MCF 10A (cell line): Measurements from ENCODE around the gene AFAP1L1. TPM values are rescaled to one million over a fixed set of nuclear protein-coding genes. Genes with fewer than 3 reads are reported as not detected.
A peak's percentile ranks its signal among the peaks of the same experiment; 100 is the strongest.

Experiments
- BruUV-seq: library from RNA; stranded (reverse); fragments of 400-500 nt; replicated peaks from 2 replicates; lab custom pipeline; 2021; lab: Mats Ljungman, UMichigan
- CTCF ChIA-PET: fragments of 300-600 bp; sonication (Branson Sonifier 250); formaldehyde crosslinking; extraction: SDS; loops from one replicate; lab custom pipeline; 2021; ENCODE audit warnings: antibody characterized with exemption, inconsistent platforms; lab: Yijun Ruan, JAX
- POLR2A ChIA-PET: fragments of 300-600, 350-650 bp; sonication (Branson Sonifier 250); formaldehyde crosslinking; extraction: SDS; loops from one replicate; lab custom pipeline; 2020; ENCODE audit warnings: antibody characterized with exemption, inconsistent platforms; lab: Yijun Ruan, JAX
- DNase-seq: peaks from one replicate; pipeline ENCODE4 v3.0.0-alpha.2; 2018; ENCODE audit not compliant: unreplicated experiment
- H3K27ac Mint-ChIP-seq: one replicate; pipeline ENCODE4 v1.8.0; 2022; ENCODE audit warnings: mild to moderate bottlenecking, low read depth, mixed read lengths; ENCODE audit not compliant: unreplicated experiment
- H3K27me3 Mint-ChIP-seq: one replicate; pipeline ENCODE4 v1.8.0; 2022; ENCODE audit warnings: mixed read lengths; ENCODE audit not compliant: insufficient read depth, unreplicated experiment
- H3K36me3 Mint-ChIP-seq: one replicate; pipeline ENCODE4 v1.8.0; 2022; ENCODE audit warnings: mild to moderate bottlenecking, moderate library complexity, mixed read lengths; ENCODE audit not compliant: insufficient read depth, unreplicated experiment
- H3K4me1 Mint-ChIP-seq: one replicate; pipeline ENCODE4 v1.8.0; 2022; ENCODE audit warnings: mixed read lengths; ENCODE audit not compliant: insufficient read depth, unreplicated experiment
- H3K4me3 Mint-ChIP-seq: one replicate; pipeline ENCODE4 v1.8.0; 2022; ENCODE audit warnings: mild to moderate bottlenecking, moderate library complexity, mixed read lengths; ENCODE audit not compliant: unreplicated experiment
- H3K9me3 Mint-ChIP-seq: one replicate; pipeline ENCODE4 v1.8.0; 2022; ENCODE audit warnings: mixed read lengths; ENCODE audit not compliant: unreplicated experiment
- intact Hi-C: fragments of 100-400 bp; cut with micrococcal nuclease; formaldehyde crosslinking; loops from 2 replicates; pipeline ENCODE4 v1.14.1; 2022
- total RNA-seq: library from RNA; stranded (reverse); gene quantifications from 2 replicates; pipeline ENCODE4 v1.2.3, GENCODE V29; 2022
- TF ChIP-seq, protein P1 (sequence below): fragments of 200-600 bp; IDR thresholded peaks from one replicate; pipeline ENCODE4 v1.8.0; 2022; ENCODE audit warnings: antibody characterized with exemption, mild to moderate bottlenecking; ENCODE audit not compliant: unreplicated experiment

AFAP1L1 gene
- total RNA-seq, 1 experiment from 2014 or later, result 4.8 TPM

DNA sequence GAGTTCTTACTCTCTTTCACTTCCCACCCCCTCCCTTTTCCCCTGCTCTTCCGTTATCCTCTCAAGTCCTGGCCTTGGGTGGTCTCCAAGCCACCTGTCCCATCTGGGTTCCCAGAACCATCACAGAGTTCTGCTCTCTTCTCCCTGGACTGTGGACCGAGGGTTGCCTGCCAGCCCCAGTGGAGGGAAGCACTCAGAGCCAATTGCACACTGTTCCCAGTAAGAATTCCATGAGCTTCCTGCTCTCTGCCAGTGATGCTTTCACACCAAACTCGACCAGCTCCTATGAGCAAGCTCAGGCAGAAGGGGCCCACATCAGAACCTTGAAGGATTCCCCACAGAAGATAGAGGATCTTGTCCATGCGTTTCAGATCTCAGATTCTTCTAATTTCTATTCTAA, 20.1 kb upstream of the AFAP1L1 start:
- H3K4me3 Mint-ChIP-seq, result no peak overlapping the region
- H3K4me1 Mint-ChIP-seq, result peaks cover 12% of the 10 kb centered on the region
- DNase-seq, result no peak
- ChIA-PET POLR2A (no interaction called here), CTCF (interaction anchor here (0.5 to 3.1 kb wide), 7 partner anchors 9 to 527 kb away, joined by 3 to 14 read pairs (median 5); no protein-coding TSS in a partner anchor)
- H3K9me3 Mint-ChIP-seq, result no peaks in the 10 kb centered on the region
- BruUV-seq, result no TSS peak
- H3K27ac Mint-ChIP-seq, result no peak overlapping the region
- TF ChIP-seq, protein P1, sequence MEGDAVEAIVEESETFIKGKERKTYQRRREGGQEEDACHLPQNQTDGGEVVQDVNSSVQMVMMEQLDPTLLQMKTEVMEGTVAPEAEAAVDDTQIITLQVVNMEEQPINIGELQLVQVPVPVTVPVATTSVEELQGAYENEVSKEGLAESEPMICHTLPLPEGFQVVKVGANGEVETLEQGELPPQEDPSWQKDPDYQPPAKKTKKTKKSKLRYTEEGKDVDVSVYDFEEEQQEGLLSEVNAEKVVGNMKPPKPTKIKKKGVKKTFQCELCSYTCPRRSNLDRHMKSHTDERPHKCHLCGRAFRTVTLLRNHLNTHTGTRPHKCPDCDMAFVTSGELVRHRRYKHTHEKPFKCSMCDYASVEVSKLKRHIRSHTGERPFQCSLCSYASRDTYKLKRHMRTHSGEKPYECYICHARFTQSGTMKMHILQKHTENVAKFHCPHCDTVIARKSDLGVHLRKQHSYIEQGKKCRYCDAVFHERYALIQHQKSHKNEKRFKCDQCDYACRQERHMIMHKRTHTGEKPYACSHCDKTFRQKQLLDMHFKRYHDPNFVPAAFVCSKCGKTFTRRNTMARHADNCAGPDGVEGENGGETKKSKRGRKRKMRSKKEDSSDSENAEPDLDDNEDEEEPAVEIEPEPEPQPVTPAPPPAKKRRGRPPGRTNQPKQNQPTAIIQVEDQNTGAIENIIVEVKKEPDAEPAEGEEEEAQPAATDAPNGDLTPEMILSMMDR, result no peak
- intact Hi-C loops, result no loop called here
- no peaks in the 10 kb centered on the region for H3K27me3 Mint-ChIP-seq
- H3K36me3 Mint-ChIP-seq, result peaks cover 94% of the 10 kb centered on the region

GRCh38 chr5:149254506-149254905, 17.2 kb upstream of the AFAP1L1 start:
- BruUV-seq, result no TSS peak
- intact Hi-C loops, result no loop called here
- peaks cover 88% of the 10 kb centered on the region for H3K36me3 Mint-ChIP-seq
- DNase-seq, result peak; percentile 43
- H3K9me3 Mint-ChIP-seq, result no peaks in the 10 kb centered on the region
- peaks cover 13% of the 10 kb centered on the region for H3K4me1 Mint-ChIP-seq
- ChIA-PET POLR2A (interaction anchor here (0.6 to 2.2 kb wide), 5 partner anchors 8 to 1037 kb away, joined by 3 to 9 read pairs (median 3); no protein-coding TSS in a partner anchor), CTCF (interaction anchor here (0.5 to 2.6 kb wide), 13 partner anchors 8 to 742 kb away, joined by 3 to 25 read pairs (median 4); partner anchors contain the start of gene ABLIM3)
- no peak overlapping the region for H3K4me3 Mint-ChIP-seq
- H3K27me3 Mint-ChIP-seq, result no peaks in the 10 kb centered on the region
- TF ChIP-seq, protein P1, result no peak
- H3K27ac Mint-ChIP-seq, result peak overlapping the region; percentile 10

- no peaks in the 10 kb centered on the region for H3K27me3 Mint-ChIP-seq
- BruUV-seq, result no TSS peak
Measured at GRCh38 chr5:149256451-149256850, 15.2 kb upstream of the AFAP1L1 start.

DNA sequence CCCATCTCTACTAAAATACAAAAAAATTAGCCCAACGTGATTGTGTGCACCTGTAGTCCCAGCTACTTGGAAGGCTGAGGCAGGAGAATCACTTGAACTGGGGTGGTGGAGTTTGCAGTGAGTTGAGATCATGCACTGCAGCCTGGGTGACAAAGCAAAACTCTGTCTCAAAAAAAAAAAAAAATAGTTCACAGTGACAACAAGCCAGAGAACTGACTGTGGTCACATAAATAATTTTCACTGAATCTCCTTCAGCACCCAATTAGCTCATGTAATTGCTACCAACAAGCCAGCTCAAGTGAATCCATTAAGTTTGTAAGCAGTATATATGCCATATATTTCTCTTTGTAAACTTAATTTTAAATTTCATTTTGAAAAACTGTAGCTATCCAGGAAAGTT, 14.5 kb upstream of the AFAP1L1 start:
- ChIA-PET POLR2A (interaction anchor here (0.7 to 1.0 kb wide), 3 partner anchors 19 to 105 kb away, joined by 3 to 4 read pairs (median 3); no protein-coding TSS in a partner anchor), CTCF (interaction anchor here (0.6 to 1.7 kb wide), 7 partner anchors 11 to 290 kb away, joined by 3 to 6 read pairs (median 4); no protein-coding TSS in a partner anchor)
- Mint-ChIP-seq H3K27me3 (no peaks in the 10 kb centered on the region), H3K4me1 (peaks cover 34% of the 10 kb centered on the region), H3K9me3 (no peaks in the 10 kb centered on the region), H3K4me3 (no peak overlapping the region), H3K36me3 (peaks cover 75% of the 10 kb centered on the region), H3K27ac (no peak overlapping the region)
- no peak for DNase-seq
- intact Hi-C loops, result no loop called here
- BruUV-seq, result no TSS peak
- TF ChIP-seq, protein P1, result no peak

More at GRCh38 chr5:149256451-149256850, 15.2 kb upstream of the AFAP1L1 start:
- ChIA-PET CTCF (interaction anchor here (1.1 to 2.6 kb wide), 4 partner anchors 8 to 142 kb away, joined by 4 to 25 read pairs (median 6); no protein-coding TSS in a partner anchor), POLR2A (interaction anchor here (2.2 kb wide), 1 partner anchor 10 kb away, joined by 9 read pairs; no protein-coding TSS in a partner anchor)
- DNase-seq, result no peak
- Mint-ChIP-seq H3K36me3 (peaks cover 82% of the 10 kb centered on the region), H3K27ac (no peak overlapping the region), H3K4me3 (no peak overlapping the region), H3K9me3 (no peaks in the 10 kb centered on the region), H3K4me1 (peaks cover 27% of the 10 kb centered on the region)
- TF ChIP-seq, protein P1, result no peak
- intact Hi-C loops, result no loop called here
